Esophagus mucosa (tissue), 1 donor: Measurements from ENCODE around the gene RAI2. TPM values are rescaled to one million over a fixed set of nuclear protein-coding genes. Genes with fewer than 3 reads are reported as not detected.

Experiments
- ATAC-seq: fragments of 200-7000 bp; cut with Tn5 transposase; one replicate; pipeline ENCODE4 v1.9.1; 2020
- total RNA-seq: library from RNA; stranded (reverse); gene quantifications from one replicate; pipeline ENCODE4 v1.2.4, GENCODE V29; 2023
- donor health status: DM: yes; HTN: yes; CAD: no.

RAI2 gene
- 1.1 TPM for total RNA-seq

DNA sequence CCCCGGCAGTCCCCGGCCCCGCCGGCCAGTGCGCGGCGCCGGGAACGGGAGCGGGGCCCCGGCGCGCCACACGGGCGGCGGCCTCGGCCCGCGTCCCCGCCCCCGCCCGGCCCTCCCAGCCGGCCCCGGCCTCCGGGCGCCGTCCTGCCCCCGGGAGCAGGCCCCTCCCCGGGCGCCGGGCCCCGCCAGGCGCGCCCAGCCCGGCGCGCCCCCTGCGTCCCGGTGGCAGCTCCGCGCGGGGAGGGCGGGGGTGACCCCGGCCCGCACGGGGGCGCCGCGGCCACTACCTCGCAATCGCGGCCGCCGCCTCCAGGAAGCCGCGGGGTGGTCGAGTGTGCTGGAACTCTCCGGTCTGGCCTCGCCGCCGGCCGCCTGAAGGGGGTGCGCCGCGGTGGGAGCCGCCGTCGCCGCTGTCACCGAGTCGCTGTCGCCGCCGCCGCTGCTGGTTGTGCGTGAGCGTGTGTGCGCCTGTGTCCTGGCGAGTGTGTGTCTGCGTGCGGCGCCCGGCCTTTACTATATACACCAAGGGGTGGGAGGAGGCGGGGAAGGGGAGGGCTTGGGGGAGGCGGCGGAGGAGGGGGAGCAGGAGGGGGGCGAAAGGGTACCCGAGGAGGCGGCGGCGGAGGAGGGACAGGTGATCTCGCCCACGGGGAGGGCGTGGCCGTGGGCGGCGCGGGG is at the start of gene RAI2:
Gene RAI2 (minus strand): TSS at position 488 of the 678 bp plus-strand sequence. CDS start 59,288 bp downstream, outside the sequence.
- ATAC-seq, result no peak

- ATAC-seq, result no peak
Observed at GRCh38 chrX:17888421-17888820, 27.3 kb upstream of the RAI2 start.

DNA sequence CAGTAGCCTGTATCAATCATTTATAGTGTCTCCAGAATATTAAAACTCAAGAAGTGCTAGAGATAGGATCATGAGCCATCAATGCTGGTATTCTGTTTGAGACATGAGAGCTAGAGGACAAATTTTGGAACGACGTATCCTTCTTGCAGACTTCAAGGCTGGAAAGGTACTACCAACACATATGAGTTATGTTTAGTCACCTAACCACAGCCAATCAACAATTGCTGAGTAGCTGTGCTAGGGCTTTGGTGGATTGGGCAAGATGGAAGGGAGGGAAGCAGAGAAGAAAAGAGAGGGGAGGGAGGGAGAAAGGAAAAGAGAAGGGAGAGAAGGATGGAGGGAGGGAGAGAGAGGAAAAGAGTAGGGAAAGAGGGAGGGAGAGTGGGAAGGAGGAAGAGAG is 21.6 kb upstream of the RAI2 start:
- no peak for ATAC-seq

DNA sequence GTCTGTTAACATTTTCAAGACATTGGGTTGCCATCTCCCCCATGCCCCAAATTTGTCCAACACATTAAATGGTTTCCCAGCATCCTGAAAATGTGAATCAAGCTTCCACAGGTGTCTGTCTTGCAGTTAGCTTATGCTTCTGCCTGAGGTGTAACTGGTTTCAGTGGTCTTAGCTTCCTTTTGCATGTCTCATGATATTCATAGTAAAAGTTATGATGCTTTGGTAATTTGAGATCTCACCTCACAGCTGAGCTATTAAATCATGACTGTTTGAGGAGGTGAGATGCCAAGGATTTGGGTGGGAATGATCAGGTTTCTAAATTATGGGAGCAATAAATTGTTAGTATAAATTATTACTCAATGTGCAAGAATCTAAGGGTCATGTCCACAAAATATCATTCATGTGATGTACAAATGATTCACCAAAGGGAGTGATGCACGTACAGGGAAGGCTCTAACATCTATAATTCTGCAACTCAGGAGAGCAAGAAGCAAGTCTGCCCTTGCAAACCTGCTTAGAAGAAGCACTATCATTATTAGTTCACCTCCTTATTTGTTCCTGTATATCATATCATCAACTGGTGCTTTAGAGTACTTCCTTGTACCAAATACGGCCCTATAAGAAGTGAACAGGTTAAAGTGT is 17.1 kb upstream of the RAI2 start:
- no peak for ATAC-seq

- ATAC-seq, result no peak
Observed at GRCh38 chrX:17876135-17876534, 15.0 kb upstream of the RAI2 start.

DNA sequence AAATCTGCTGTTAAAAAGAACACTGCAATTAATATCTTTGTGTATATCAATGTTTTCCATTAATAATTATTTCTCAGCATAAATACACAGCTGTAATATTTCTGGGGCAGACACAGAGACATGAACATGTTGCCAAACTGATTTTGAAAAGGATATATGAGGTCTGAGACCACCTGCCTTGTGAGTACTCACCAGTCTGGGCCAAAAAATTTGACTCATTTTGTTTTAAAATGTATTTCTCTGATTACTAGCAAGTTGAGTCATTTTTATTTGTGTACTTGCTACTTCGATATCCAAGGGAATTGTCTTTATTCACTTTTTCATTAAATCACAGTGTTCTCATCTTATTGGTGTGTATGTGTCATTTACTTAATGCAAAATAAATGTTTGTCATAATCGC is 8.5 kb upstream of the RAI2 start:
- no peak for ATAC-seq

DNA sequence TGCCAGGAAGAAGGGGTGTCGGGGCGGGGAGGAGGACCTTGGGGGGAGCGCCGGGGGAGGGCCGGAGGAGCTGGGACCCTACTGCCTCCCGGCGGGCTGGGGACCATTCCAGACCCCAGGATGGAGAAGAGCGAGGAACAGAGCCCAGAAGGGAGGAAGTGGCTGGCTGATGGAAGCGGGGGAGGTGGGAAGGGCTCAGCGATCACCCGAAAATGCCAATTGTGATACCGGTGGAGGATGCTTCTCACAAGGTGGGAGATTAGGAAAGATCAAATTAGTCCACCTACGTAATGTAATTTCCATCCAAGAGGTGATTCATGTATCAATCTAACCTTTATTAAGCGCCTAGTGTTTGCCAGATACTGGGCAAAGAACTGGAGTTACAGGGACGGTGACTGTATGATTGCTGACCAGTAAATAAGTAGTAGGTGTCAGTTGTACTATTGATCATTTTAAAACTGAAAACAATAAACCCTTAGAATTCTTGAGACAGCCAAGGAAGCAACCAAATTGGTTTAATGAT is 452 bp upstream of the RAI2 start:
- no peak for ATAC-seq

GRCh38 chrX:17860179-17860780 is 818 bp downstream of the RAI2 start:
- no peak for ATAC-seq

- ATAC-seq, result no peak
Observed at GRCh38 chrX:17859609-17860178, 1.4 kb downstream of the RAI2 start.

DNA sequence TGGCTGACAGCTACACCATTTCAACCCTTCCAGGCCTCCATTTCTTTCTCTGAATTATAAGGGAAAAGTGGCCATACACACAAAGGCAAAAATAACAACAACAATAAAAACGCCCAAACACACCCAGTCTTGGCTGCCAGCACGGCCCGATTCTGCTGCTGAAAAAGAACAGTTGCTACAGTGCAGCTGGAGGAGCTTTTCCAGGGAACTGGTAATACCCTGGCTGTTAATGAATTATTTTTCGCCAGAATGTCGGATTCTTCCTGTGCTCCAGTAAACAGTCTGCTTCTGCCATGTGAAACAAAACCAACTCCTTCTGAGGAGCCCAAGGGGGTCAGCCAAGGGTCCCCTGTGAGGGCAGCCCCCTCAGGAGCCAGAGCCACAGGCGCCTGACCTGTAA is 6.6 kb downstream of the RAI2 start:
- no peak for ATAC-seq

GRCh38 chrX:17854069-17854468 is 7.0 kb downstream of the RAI2 start:
- no peak for ATAC-seq

DNA sequence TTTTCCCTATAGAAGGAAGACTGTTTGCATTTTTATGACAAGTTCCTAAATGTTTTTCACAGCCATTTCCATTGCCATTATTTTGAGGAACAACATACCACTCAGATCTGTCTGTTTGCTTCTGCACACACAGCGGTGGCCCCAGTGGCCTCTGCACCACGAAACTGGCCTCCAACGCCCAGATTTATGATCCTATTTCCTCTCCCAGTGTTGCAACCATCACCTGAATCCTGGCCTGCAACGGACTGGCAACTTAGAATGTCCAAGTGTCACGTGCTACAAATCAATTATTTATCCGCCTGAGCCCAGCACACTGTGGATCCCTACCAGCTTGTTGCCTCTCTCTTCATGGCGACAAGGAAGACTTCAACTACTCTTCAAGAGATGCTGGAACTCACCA is 9.2 kb downstream of the RAI2 start:
- ATAC-seq, result no peak

GRCh38 chrX:17848545-17849265 is 12.4 kb downstream of the RAI2 start:
- ATAC-seq, result no peak

GRCh38 chrX:17846045-17846444 is 15.1 kb downstream of the RAI2 start:
- ATAC-seq, result no peak

GRCh38 chrX:17844236-17844635 is 16.9 kb downstream of the RAI2 start:
- ATAC-seq, result no peak

DNA sequence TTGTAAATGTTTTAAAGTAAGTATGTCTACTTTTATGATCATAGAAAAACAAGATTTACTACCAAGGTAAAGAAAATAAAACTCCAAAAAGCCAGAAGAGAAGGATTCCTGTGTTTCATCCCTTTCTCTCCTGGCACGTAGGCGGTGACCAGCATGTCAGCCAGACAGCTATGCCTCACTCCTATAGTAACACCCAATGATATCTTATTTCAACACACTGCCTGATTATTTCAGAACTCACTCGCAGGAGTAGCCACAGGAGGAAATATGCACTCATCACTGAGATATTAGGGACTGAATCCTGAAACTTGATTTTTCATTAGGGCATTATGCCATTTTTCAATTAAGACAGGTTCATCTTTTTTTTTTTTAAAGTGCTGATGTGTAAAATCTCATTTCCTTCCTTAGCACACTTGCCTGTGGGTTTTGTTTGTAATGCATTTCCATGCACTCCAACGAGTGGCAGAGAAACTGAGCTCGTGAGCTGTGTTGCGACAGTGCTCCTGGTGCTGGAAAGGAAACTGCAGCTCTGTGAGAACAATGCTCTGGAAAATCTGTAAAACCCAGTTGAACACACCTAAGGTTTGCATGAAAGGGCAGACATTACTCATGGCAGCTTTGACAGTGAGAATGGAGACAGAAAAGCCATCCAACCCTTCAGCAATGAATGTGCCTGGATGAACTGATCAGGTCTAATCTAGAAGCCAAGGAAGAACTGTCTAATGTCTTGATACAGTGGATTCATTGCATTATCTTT is 18.2 kb downstream of the RAI2 start:
- ATAC-seq, result peak; percentile 65

DNA sequence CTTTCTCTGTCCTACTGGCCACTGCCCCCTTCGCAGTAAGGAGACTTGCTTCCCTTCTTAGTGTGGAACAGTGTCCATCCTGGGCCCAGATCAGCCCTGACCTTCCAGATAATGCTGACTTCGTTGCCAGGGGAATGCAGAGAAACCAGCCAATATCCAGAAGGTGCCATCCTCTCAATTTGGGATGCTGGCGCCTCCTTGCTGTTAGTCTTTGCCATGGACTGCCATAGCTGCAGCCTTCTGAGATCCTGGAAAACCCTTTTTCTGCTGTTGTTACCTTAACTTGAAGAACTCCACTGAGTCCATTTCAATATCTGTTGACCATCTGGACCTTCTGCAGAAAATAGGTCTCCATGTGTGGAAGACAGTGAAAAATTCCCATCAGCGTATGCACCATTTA is 21.8 kb downstream of the RAI2 start:
- ATAC-seq, result no peak

- no peak for ATAC-seq
Observed at GRCh38 chrX:17836830-17837229, 24.3 kb downstream of the RAI2 start.

- ATAC-seq, result no peak
Observed at GRCh38 chrX:17833954-17834353, 27.1 kb downstream of the RAI2 start.

DNA sequence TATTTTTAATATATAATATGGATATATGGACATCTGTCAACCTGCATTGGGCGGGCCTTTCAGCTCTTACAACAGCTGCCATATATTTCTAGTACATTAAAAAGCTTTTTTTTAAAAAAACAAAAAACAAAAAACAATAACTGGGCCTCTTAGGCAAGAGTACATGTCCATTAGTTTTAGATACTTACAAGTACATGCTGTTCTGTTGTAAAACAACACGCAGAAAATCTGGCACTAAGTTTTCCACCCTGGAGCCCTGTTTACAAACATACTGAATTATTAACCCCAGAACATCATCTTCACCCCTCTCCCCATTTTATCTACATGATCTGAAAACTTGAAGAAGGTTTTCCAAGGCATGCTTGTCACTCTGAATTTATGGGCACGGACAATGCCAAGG is 29.8 kb downstream of the RAI2 start:
- ATAC-seq, result no peak

- no peak for ATAC-seq
Observed at GRCh38 chrX:17830211-17830610, 30.9 kb downstream of the RAI2 start.

- ATAC-seq, result no peak
Observed at GRCh38 chrX:17829566-17829965, 31.5 kb downstream of the RAI2 start.
